Calu3 (cell line): ENCODE measurements around the gene UBB. TPM values are rescaled to one million over a fixed set of nuclear protein-coding genes. Genes with fewer than 3 reads are reported as not detected.
"Not testable (repeated sequence)": the region's sequence is repeated elsewhere in the genome, so short reads cannot be mapped to it uniquely, and the experiment has no call there.

Source experiments
- BruUV-seq: library from RNA; stranded (reverse); fragments of 400-500 nt; replicated peaks from 2 replicates; lab custom pipeline; 2021; lab: Mats Ljungman, UMichigan
- CTCF ChIA-PET: fragments of 300-600 bp; sonication (Branson Sonifier 250); formaldehyde crosslinking; loops from one replicate; lab custom pipeline; 2022; ENCODE audit warnings: antibody characterized with exemption; lab: Charles Lee
- DNase-seq: peaks from one replicate; pipeline ENCODE4 v3.0.0; 2022
- H3K27ac Mint-ChIP-seq: one replicate; pipeline ENCODE4 v1.8.0; 2022; ENCODE audit warnings: mixed read lengths; ENCODE audit not compliant: unreplicated experiment
- H3K27me3 Mint-ChIP-seq: one replicate; pipeline ENCODE4 v1.8.0; 2022; ENCODE audit warnings: mixed read lengths; ENCODE audit not compliant: unreplicated experiment
- H3K36me3 Mint-ChIP-seq: one replicate; pipeline ENCODE4 v1.8.0; 2022; ENCODE audit warnings: mild to moderate bottlenecking, moderate library complexity, mixed read lengths; ENCODE audit not compliant: insufficient read depth, unreplicated experiment
- H3K4me1 Mint-ChIP-seq: one replicate; pipeline ENCODE4 v1.8.0; 2022; ENCODE audit warnings: mild to moderate bottlenecking, low read depth, mixed read lengths; ENCODE audit not compliant: unreplicated experiment
- H3K4me3 Mint-ChIP-seq: one replicate; pipeline ENCODE4 v1.8.0; 2022; ENCODE audit warnings: mild to moderate bottlenecking, low read depth, moderate library complexity, mixed read lengths; ENCODE audit not compliant: unreplicated experiment
- H3K9me3 Mint-ChIP-seq: one replicate; pipeline ENCODE4 v1.8.0; 2022; ENCODE audit warnings: low read depth, mixed read lengths; ENCODE audit not compliant: unreplicated experiment
- CTCF ChIP-seq: fragments of 200-600 bp; IDR thresholded peaks from one replicate; pipeline ENCODE4 v1.8.0; 2022; ENCODE audit warnings: antibody characterized with exemption; ENCODE audit not compliant: unreplicated experiment
- intact Hi-C: fragments of 100-400 bp; cut with micrococcal nuclease; formaldehyde crosslinking; loops from one replicate; pipeline ENCODE4 v1.10.0; 2022; ENCODE audit not compliant: unreplicated experiment
- total RNA-seq: library from RNA; stranded (reverse); gene quantifications from 2 replicates; pipeline ENCODE4 v1.2.3, GENCODE V29; 2022

The UBB gene
- total RNA-seq, 1 experiment from 2014 or later, result 1,004 TPM

GRCh38 chr17:16391451-16391850, 10.6 kb downstream of the UBB start:
- Mint-ChIP-seq H3K4me1 (no peaks in the 10 kb centered on the region), H3K4me3 (no peak overlapping the region), H3K27ac (no peak overlapping the region), H3K36me3 (peaks cover 10% of the 10 kb centered on the region), H3K9me3 (no peaks in the 10 kb centered on the region), H3K27me3 (no peaks in the 10 kb centered on the region)
- intact Hi-C loops, result no loop called here
- TF ChIP-seq CTCF, result no peak
- no peak for DNase-seq
- CTCF ChIA-PET, result no interaction called here
- BruUV-seq, result no TSS peak

DNA sequence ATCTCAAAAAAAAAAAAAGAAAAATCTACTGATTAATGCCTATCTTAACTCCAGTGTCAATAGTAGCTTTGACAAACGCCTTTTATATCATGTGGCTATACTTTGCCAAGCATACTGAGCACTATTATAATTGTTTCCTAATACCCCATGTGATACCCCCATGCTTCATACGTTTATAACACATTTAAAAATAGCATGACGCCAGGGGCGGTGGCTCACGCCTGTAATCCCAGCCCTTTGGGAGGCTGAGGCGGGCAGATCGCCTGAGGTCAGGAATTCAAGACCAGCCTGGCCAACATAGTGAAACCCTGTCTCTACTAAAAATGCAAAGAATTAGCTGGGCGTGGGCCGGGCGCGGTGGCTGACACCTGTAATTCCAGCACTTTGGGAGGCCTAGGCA, 11.6 kb downstream of the UBB start:
- BruUV-seq, H3K27ac Mint-ChIP-seq, DNase-seq, H3K36me3 Mint-ChIP-seq, H3K4me3 Mint-ChIP-seq, CTCF ChIA-PET, H3K9me3 Mint-ChIP-seq, H3K4me1 Mint-ChIP-seq, H3K27me3 Mint-ChIP-seq, intact Hi-C loops: not testable (repeated sequence)

GRCh38 chr17:16395887-16396286, 15.0 kb downstream of the UBB start:
- H3K4me3 Mint-ChIP-seq, H3K36me3 Mint-ChIP-seq, H3K27me3 Mint-ChIP-seq, DNase-seq, CTCF ChIA-PET, BruUV-seq, H3K4me1 Mint-ChIP-seq, H3K27ac Mint-ChIP-seq, H3K9me3 Mint-ChIP-seq, intact Hi-C loops: not testable (repeated sequence)

DNA sequence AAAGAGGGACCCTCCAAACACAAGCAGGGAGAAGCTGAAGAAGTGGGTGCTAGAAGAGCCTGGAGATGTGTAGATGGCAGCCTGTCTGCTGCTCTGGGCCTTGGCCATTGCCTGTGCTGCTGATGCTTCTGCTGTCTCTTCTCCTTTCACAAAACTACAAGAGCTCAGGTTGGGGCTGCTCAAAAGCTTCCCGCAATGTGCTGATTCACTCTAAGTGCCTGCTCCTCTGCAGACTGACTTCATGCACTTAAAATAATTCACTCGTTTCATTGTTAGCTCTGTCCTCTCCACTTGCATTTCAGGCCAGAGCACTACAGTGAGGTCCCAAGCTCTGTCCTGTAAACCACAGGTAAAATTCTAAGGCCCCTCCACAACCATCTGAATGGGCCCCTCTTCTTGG, 15.8 kb downstream of the UBB start:
- H3K27ac Mint-ChIP-seq, BruUV-seq, H3K27me3 Mint-ChIP-seq, H3K4me1 Mint-ChIP-seq, H3K9me3 Mint-ChIP-seq, DNase-seq, H3K36me3 Mint-ChIP-seq, intact Hi-C loops, H3K4me3 Mint-ChIP-seq: not testable (repeated sequence)
- CTCF ChIA-PET, result interaction anchor here (0.6 kb wide), 1 partner anchor 60 kb away, joined by 4 read pairs; no protein-coding TSS in a partner anchor

GRCh38 chr17:16398270-16399267, 17.7 kb downstream of the UBB start:
- CTCF ChIA-PET, result no interaction called here
- no peak for TF ChIP-seq CTCF
- Mint-ChIP-seq H3K9me3 (no peaks in the 10 kb centered on the region), H3K27me3 (no peaks in the 10 kb centered on the region), H3K4me3 (no peak overlapping the region), H3K27ac (no peak overlapping the region), H3K4me1 (peaks cover 8% of the 10 kb centered on the region), H3K36me3 (no peaks in the 10 kb centered on the region)
- no TSS peak for BruUV-seq
- intact Hi-C loops, result no loop called here
- DNase-seq, result no peak

- BruUV-seq, DNase-seq, H3K4me1 Mint-ChIP-seq, H3K9me3 Mint-ChIP-seq, H3K27me3 Mint-ChIP-seq, H3K4me3 Mint-ChIP-seq, CTCF ChIA-PET, H3K36me3 Mint-ChIP-seq, intact Hi-C loops, H3K27ac Mint-ChIP-seq: not testable (repeated sequence)
Measured at GRCh38 chr17:16403847-16404246, 23.0 kb downstream of the UBB start.
